SU-DHL-6 (cell line): ENCODE results near the gene C2CD2L.
A peak's percentile ranks its signal among the peaks of the same experiment; 100 is the strongest.
"Not testable (repeated sequence)": the region's sequence is repeated elsewhere in the genome, so short reads cannot be mapped to it uniquely, and the experiment has no call there.

Experiments used
- H2AFZ ChIP-seq: fragments of 200-600 bp; sonication (generic); 2 replicates; pipeline ENCODE4 v1.6.1; 2014; ENCODE audit warnings: low read depth, mild to moderate bottlenecking, moderate library complexity, mixed read lengths, antibody characterized with exemption, low read length; ENCODE audit not compliant: severe bottlenecking
- H3F3A ChIP-seq: fragments of 200-600 bp; shearing (Covaris generic); 2 replicates; pipeline ENCODE4 v1.6.0; 2016; ENCODE audit warnings: antibody characterized with exemption, mild to moderate bottlenecking; ENCODE audit not compliant: insufficient read depth
- H3K27ac ChIP-seq: fragments of 200-600 bp; sonication (generic); 2 replicates; pipeline ENCODE4 v1.5.1; 2016; ENCODE audit warnings: low read depth, mild to moderate bottlenecking, low read length, moderate library complexity, mixed read lengths
- H3K27me3 ChIP-seq: fragments of 200-600 bp; sonication (generic), shearing (Covaris generic); 2 replicates; pipeline ENCODE4 v1.6.0; 2014; ENCODE audit warnings: mild to moderate bottlenecking, low read length
- H3K36me3 ChIP-seq: fragments of 200-600 bp; sonication (generic); 2 replicates; pipeline ENCODE4 v1.6.1; 2014; ENCODE audit warnings: mild to moderate bottlenecking, low read length, mixed read lengths
- H3K4me2 ChIP-seq: fragments of 300-600, 200-600 bp; shearing (Covaris generic), sonication (generic); 2 replicates; pipeline ENCODE4 v1.6.0; 2014; ENCODE audit warnings: low read length, low read depth, mild to moderate bottlenecking; ENCODE audit not compliant: poor library complexity, severe bottlenecking
- H3K4me3 ChIP-seq: fragments of 200-600 bp; sonication (generic); 2 replicates; pipeline ENCODE4 v1.5.1; 2014; ENCODE audit warnings: antibody characterized with exemption, low read length, mild to moderate bottlenecking, mixed read lengths; ENCODE audit not compliant: insufficient read depth, poor library complexity, severe bottlenecking
- H3K79me2 ChIP-seq: fragments of 200-600 bp; sonication (generic); 2 replicates; pipeline ENCODE4 v1.6.1; 2014; ENCODE audit warnings: mild to moderate bottlenecking, low read length, moderate library complexity; ENCODE audit not compliant: insufficient read depth
- H3K9ac ChIP-seq: fragments of 200-600 bp; sonication (generic); 2 replicates; pipeline ENCODE4 v1.7.0; 2014; ENCODE audit warnings: mild to moderate bottlenecking, low read length
- H3K9me2 ChIP-seq: fragments of 200-600 bp; sonication (generic); replicated peaks from 2 replicates; pipeline ENCODE4 v1.6.1; 2014; ENCODE audit warnings: low read length; ENCODE audit not compliant: insufficient read depth
- H3K9me3 ChIP-seq: fragments of 200-600 bp; sonication (generic); 2 replicates; pipeline ENCODE4 v1.6.1; 2014; ENCODE audit warnings: low read length, mixed read lengths; ENCODE audit not compliant: insufficient read depth
- H4K20me1 ChIP-seq: fragments of 200-600 bp; sonication (generic); 2 replicates; pipeline ENCODE4 v1.6.1; 2014; ENCODE audit warnings: low read depth, mild to moderate bottlenecking, antibody characterized with exemption, low read length, moderate library complexity, mixed read lengths
- EZH2phosphoT487 ChIP-seq: fragments of 200-600 bp; sonication (generic), shearing (Covaris generic); conservative IDR thresholded peaks from 2 replicates; pipeline ENCODE4 v1.6.1; 2018; ENCODE audit warnings: mild to moderate bottlenecking, antibody characterized with exemption, low read length, moderate library complexity, mixed read lengths
- TF ChIP-seq, protein P1 (sequence below): fragments of 200-600 bp; sonication (generic); IDR thresholded peaks from one replicate; pipeline ENCODE4 v1.5.1; 2017; ENCODE audit warnings: antibody characterized with exemption, mild to moderate bottlenecking, low read length, moderate library complexity; ENCODE audit not compliant: insufficient read depth, poor library complexity, severe bottlenecking

C2CD2L gene

DNA sequence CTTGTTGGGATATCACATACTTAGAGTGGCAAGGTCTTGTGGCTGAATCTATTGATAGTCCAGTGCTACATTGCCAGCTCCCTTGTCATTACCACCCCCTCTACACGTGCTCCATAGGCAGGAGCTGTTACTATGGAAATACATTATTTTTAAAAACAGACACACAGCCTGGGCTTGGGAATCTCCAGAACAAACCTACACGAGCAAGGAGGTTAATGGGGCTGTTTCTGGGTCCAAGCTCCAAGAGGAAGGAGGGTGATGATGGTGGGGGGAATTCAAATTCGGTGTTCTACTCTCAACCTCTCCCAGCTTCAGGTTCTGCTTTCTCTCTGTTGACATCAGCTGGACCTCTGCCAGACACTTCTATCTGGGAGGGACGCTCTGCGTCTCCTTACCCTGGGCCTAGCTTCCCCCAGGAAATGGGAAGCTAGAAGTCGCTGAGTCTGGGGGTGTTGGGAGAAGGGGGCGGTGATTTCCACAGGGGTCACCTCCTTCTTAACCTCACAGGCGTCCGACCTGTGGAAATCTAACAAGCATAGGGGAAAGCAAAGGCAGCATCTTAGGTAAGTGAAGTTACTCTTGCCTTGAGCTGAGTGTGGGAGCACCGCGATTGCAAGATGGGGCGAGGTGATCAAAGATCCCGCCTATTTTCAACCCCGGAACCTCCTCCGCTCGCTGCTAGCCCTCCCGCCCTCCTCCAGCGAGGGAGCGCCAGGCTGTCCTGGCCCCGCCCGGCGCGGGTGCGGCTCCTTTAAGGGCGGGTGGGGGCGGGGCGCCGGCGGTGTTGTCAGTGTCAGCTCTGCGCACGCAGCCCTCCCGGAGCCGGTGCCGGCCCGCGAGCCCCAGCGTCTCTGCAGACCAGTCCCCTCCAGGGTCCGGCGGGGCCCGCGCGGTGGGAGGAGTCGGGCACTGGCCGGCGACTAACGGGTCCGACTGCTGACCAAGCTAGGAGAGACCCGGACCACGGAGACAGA lies at the start of gene C2CD2L:
Gene C2CD2L (plus strand): TSS at position 781 of the 974 bp plus-strand sequence. CDS start 398 bp downstream, outside the sequence.
- H3K79me2 ChIP-seq = peaks cover 23% of the 10 kb centered on the region
- no peaks in the 10 kb centered on the region for H3K9me3 ChIP-seq
- peak within 1 kb of the TSS; percentile 58 for H3K27ac ChIP-seq

DNA sequence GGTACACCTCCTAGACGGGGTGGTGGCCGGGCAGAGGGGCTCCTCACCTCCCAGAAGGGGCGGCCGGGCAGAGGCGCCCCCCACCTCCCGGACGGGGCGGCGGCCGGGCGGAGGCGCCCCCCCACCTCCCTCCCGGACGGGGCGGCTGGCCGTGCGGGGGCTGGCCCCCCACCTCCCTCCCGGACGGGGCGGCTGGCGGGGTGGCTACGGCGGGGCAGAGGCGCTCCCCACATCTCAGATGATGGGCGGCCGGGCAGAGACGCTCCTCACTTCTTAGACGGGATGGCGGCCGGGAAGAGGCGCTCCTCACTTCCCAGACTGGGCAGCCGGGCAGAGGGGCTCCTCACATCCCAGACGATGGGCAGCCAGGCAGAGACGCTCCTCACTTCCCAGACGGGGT lies 48.0 kb upstream of the C2CD2L start:
- H3K27ac ChIP-seq, H3K27me3 ChIP-seq, H2AFZ ChIP-seq, H3K36me3 ChIP-seq, H3K4me3 ChIP-seq, H3K9me3 ChIP-seq, H4K20me1 ChIP-seq, H3K9me2 ChIP-seq, H3K4me2 ChIP-seq, H3K9ac ChIP-seq, H3F3A ChIP-seq: not testable (repeated sequence)
- peaks cover 27% of the 10 kb centered on the region for H3K79me2 ChIP-seq

More for the DNA sequence above, at the start of gene C2CD2L:
- no peaks in the 10 kb centered on the region for H3K9me2 ChIP-seq
- H3K27me3 ChIP-seq = no peaks in the 10 kb centered on the region
- peak within 1 kb of the TSS; percentile 93 for H3K4me2 ChIP-seq
- H3K4me3 ChIP-seq = peak within 1 kb of the TSS; percentile 94
- no peaks in the 10 kb centered on the region for H3K36me3 ChIP-seq
- no peaks in the 10 kb centered on the region for H4K20me1 ChIP-seq
- H2AFZ ChIP-seq = peak within 1 kb of the TSS; percentile 72
- H3K9ac ChIP-seq = peak within 1 kb of the TSS; percentile 92
- TF ChIP-seq EZH2phosphoT487 = no peak
- TF ChIP-seq, protein P1, sequence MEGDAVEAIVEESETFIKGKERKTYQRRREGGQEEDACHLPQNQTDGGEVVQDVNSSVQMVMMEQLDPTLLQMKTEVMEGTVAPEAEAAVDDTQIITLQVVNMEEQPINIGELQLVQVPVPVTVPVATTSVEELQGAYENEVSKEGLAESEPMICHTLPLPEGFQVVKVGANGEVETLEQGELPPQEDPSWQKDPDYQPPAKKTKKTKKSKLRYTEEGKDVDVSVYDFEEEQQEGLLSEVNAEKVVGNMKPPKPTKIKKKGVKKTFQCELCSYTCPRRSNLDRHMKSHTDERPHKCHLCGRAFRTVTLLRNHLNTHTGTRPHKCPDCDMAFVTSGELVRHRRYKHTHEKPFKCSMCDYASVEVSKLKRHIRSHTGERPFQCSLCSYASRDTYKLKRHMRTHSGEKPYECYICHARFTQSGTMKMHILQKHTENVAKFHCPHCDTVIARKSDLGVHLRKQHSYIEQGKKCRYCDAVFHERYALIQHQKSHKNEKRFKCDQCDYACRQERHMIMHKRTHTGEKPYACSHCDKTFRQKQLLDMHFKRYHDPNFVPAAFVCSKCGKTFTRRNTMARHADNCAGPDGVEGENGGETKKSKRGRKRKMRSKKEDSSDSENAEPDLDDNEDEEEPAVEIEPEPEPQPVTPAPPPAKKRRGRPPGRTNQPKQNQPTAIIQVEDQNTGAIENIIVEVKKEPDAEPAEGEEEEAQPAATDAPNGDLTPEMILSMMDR = no peak
- H3F3A ChIP-seq = peaks cover 8% of the 10 kb centered on the region

DNA sequence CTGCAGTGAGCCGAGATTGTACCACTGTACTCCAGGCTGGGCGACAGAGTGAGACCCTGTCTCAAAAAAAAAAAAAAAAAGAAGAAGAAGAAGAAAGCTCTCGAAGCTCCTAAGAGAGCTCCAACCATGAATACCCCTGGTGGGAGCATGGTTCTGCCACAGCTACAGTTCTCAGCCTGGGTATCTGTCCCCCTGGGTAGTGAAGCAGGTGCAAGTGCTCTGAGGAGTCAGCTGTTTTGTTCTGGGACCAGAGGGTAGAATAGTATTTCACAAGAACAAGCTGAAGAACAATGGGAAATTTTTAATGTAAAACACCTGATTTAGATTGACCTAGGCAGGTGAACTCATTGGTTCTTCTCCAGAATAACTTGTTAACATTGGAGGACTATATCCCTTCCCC lies 45.9 kb upstream of the C2CD2L start:
- Histone ChIP-seq H3K4me3 (no peak overlapping the region), H3F3A (peaks cover 11% of the 10 kb centered on the region; the same call in 1 of the 2 replicates), H4K20me1 (no peaks in the 10 kb centered on the region), H3K36me3 (no peaks in the 10 kb centered on the region; the same call in 1 of the 2 replicates), H3K9ac (no peak overlapping the region), H3K27me3 (no peaks in the 10 kb centered on the region), H3K9me2 (no peaks in the 10 kb centered on the region), H3K4me2 (no peak overlapping the region), H2AFZ (no peak overlapping the region), H3K9me3 (no peaks in the 10 kb centered on the region), H3K27ac (no peak overlapping the region), H3K79me2 (peaks cover 25% of the 10 kb centered on the region)
- no peak for TF ChIP-seq EZH2phosphoT487
- TF ChIP-seq, protein P1 = no peak

DNA sequence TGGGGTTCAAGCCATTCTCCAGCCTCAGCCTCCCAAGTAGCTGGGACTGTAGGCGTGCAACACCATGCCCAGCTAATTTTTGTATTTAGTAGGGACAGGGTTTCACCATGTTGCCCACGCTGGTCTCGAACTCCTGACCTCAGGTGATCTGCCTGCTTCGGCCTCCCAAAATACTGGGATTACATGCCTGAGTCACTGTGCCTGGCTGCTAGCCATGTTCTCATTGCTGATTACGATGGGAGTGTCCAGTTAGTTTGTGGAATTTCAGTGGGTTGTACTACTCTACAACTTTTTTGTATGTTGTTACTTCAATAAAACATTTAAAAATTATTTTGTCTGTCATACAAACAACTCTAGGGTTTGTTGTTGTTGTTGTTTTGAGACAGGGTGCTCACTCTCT lies 44.4 kb upstream of the C2CD2L start:
- Histone ChIP-seq H3K9me3 (no peaks in the 10 kb centered on the region), H3F3A (peaks cover 14% of the 10 kb centered on the region; the same call in 1 of the 2 replicates), H3K36me3 (no peaks in the 10 kb centered on the region; the same call in 1 of the 2 replicates), H3K4me2 (no peak overlapping the region), H4K20me1 (no peaks in the 10 kb centered on the region), H3K9me2 (no peaks in the 10 kb centered on the region), H3K4me3 (no peak overlapping the region), H3K27ac (no peak overlapping the region), H3K79me2 (peaks cover 29% of the 10 kb centered on the region), H3K27me3 (no peaks in the 10 kb centered on the region), H2AFZ (no peak overlapping the region), H3K9ac (no peak overlapping the region)
- TF ChIP-seq, protein P1 = no peak
- no peak for TF ChIP-seq EZH2phosphoT487
